Measurements from ENCODE around the gene CENPP.

- TF ChIP-seq, protein P1, sequence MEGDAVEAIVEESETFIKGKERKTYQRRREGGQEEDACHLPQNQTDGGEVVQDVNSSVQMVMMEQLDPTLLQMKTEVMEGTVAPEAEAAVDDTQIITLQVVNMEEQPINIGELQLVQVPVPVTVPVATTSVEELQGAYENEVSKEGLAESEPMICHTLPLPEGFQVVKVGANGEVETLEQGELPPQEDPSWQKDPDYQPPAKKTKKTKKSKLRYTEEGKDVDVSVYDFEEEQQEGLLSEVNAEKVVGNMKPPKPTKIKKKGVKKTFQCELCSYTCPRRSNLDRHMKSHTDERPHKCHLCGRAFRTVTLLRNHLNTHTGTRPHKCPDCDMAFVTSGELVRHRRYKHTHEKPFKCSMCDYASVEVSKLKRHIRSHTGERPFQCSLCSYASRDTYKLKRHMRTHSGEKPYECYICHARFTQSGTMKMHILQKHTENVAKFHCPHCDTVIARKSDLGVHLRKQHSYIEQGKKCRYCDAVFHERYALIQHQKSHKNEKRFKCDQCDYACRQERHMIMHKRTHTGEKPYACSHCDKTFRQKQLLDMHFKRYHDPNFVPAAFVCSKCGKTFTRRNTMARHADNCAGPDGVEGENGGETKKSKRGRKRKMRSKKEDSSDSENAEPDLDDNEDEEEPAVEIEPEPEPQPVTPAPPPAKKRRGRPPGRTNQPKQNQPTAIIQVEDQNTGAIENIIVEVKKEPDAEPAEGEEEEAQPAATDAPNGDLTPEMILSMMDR (conservative IDR thresholded peaks at IDR 0.05; ENCODE audit: low read depth, low read length), result no peak
- TF ChIP-seq EZH2 (IDR thresholded peaks at IDR 0.05; ENCODE audit: low read length, unreplicated experiment) (no peak), EZH2phosphoT487 (IDR thresholded peaks at IDR 0.05; ENCODE audit: borderline replicate concordance, low read length) (no peak)
Measured at GRCh38 chr9:92402826-92403745, 77.3 kb downstream of the CENPP start.

Measured in PC-3 (cell line).